ENCODE results near the gene ADGRE3. TPM values are rescaled to one million over a fixed set of nuclear protein-coding genes. Genes with fewer than 3 reads are reported as not detected.

Gene ADGRE3
- total RNA-seq (2022; extraction: Qiagen RNA extraction), result not detected in 5 replicates

GRCh38 chr19:14674764-14675163, at the start of gene ADGRE3:
ADGRE3 (minus strand) TSS chr19:14674844; CDS start chr19:14674770, 74 bp downstream.

DNA sequence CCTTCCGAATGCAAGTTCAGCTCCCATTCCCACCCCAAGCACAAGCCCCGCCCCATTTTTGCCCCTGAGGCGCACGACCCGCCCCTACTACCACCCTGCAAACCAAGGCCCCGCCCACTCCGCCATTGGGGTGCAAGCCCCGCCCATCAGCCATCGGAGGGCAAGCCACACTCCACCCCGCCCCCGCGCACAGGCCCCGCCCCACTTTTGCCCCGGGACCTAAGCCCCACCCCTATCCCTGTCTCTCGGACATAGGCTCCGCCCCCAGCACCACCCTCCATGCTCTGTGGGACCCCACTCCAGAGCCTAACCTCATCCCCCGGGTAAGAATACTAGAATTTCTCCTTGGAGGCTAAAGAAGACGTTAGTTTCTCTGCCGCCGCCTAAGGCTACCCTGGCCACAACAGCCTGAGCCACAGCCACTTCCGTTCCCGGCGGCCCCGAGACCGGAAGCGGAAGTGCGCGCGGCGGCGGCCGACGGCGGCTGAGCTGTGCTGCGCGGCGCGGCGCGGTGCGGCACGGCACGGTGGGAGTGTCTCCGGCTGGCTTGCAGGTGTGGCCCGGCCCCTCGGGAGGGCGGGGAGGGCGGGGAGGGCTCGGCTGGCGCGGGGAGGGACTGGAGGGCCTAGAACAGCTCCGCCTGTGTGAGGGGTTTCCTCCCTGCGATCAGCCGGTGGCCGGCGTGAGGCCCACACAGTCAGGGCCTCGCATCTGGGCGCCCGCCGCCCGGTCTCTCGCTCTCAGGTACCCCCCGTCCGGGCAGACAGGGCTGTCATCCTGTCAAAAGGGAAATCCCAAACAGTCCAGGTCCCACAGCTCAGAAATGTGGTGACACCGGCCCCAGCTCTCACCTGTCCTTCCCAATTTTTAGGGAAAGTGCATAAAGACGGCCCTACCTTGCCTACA, 15.2 kb upstream of the ADGRE3 start, which contains the start of gene ZNF333:
Gene ZNF333 (plus strand): TSS at position 451 of the 906 bp plus-strand sequence. CDS start 3,444 bp downstream, outside the sequence.

GRCh38 chr19:14582894-14583340, 91.7 kb downstream of the ADGRE3 start, which contains the start of gene CLEC17A:
CLEC17A (plus strand) TSS chr19:14583084; CDS start chr19:14583161, 77 bp downstream.

GRCh38 chr19:14571695-14572490, 102.8 kb downstream of the ADGRE3 start, which contains the start of gene NDUFB7:
NDUFB7 (minus strand) TSS chr19:14572066; CDS start chr19:14572000, 66 bp downstream.

Other genes starting within 250 kb of the ADGRE3 start
- 72.8 to 86.5 TPM (median 81.0 TPM) in 5 replicates for gene PKN1, start 241.5 kb downstream of the ADGRE3 start, total RNA-seq (2022; extraction: Qiagen RNA extraction)
- gene PTGER1, start 199.5 kb downstream of the ADGRE3 start, total RNA-seq (2022; extraction: Qiagen RNA extraction), result 0.07 to 0.15 TPM (median 0.12 TPM) in 3 of 5 replicates, not detected in the others
- 107 to 160 TPM (median 157 TPM) in 5 replicates for gene GIPC1, start 178.7 kb downstream of the ADGRE3 start, total RNA-seq (2022; extraction: Qiagen RNA extraction)
- 184 to 242 TPM (median 215 TPM) in 5 replicates for gene DNAJB1, start 156.4 kb downstream of the ADGRE3 start, total RNA-seq (2022; extraction: Qiagen RNA extraction)
- gene TECR, start 145.2 kb downstream of the ADGRE3 start, total RNA-seq (2022; extraction: Qiagen RNA extraction), result 148 to 187 TPM (median 185 TPM) in 5 replicates
- 155 to 213 TPM (median 206 TPM) in 5 replicates for gene NDUFB7, start 102.8 kb downstream of the ADGRE3 start, total RNA-seq (2022; extraction: Qiagen RNA extraction)
- gene CLEC17A, start 91.8 kb downstream of the ADGRE3 start, total RNA-seq (2022; extraction: Qiagen RNA extraction), result not detected in 5 replicates
- 2.7 to 3.4 TPM (median 3.0 TPM) in 5 replicates for gene ZNF333, start 15.2 kb upstream of the ADGRE3 start, total RNA-seq (2022; extraction: Qiagen RNA extraction)
- 0.51 to 1.1 TPM (median 0.66 TPM) in 5 replicates for gene ADGRE2, start 103.7 kb upstream of the ADGRE3 start, total RNA-seq (2022; extraction: Qiagen RNA extraction)
- not detected in 5 replicates for gene OR7A5, start 160.3 kb upstream of the ADGRE3 start, total RNA-seq (2022; extraction: Qiagen RNA extraction)
- not detected in 5 replicates for gene OR7C1, start 160.3 kb upstream of the ADGRE3 start, total RNA-seq (2022; extraction: Qiagen RNA extraction)
- not detected in 5 replicates for gene OR7A10, start 174.1 kb upstream of the ADGRE3 start, total RNA-seq (2022; extraction: Qiagen RNA extraction)
- not detected in 5 replicates for gene OR7A17, start 211.3 kb upstream of the ADGRE3 start, total RNA-seq (2022; extraction: Qiagen RNA extraction)

Measured in A549 treated with AZD2906 at 1 μM for 4 hours (cell line).